ENCODE results near the gene TEX28.
"Not testable (repeated sequence)": the region's sequence is repeated elsewhere in the genome, so short reads cannot be mapped to it uniquely, and the experiment has no call there.

Gene TEX28

DNA sequence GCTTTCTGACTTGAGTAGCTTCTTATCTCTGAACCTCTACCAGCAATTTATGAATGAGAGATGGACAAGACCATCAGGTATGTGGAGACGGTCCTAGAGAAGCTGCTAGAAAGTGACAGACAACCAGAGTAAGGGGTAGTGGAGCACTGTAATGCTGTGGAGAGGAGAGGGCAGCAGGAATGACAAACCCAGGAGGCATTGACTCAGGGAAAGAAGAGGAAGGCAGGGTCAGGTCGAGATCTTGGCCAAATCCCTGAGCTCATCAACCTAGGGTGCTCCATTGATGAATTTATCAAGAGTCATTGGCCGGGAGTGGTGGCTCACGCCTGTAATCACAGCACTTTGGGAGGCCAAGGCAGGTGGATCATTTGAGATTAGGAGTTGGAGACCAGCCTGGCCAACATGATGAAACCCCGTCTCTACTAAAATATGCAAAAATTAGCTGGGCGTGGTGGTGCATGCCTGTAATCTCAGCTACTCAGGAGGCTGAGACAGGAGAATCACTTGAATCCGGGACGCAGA is 54.9 kb downstream of the TEX28 start:
- DNase-seq, result not testable (repeated sequence)

- DNase-seq, result not testable (repeated sequence)
Observed at GRCh38 chrX:154238939-154239559, 55.9 kb downstream of the TEX28 start.

- not testable (repeated sequence) for DNase-seq
Observed at GRCh38 chrX:154233620-154234019, 61.3 kb downstream of the TEX28 start.

DNA sequence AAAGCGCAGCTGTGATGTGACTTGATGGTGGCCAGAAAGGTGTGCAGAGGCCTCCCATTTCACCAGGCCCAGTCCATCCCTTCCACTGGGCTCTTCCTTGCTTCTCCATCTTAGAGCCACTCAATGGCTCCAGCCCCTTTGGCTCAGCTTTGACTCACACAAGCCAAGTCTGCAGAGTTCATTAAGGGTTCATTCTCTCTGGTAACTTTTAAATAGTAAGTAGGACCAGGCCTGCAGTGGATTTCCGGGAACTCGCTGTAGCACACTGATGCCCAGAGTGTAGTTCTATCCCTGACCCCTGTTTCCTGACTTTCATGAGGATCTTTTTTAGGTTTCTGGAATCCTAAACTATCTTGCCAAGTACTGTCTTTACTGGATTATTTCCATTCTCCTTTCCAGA is 63.5 kb downstream of the TEX28 start:
- not testable (repeated sequence) for DNase-seq

GRCh38 chrX:154226706-154227105 is 68.2 kb downstream of the TEX28 start:
- DNase-seq, result not testable (repeated sequence)

GRCh38 chrX:154225292-154225691 is 69.6 kb downstream of the TEX28 start:
- not testable (repeated sequence) for DNase-seq

Data from inflammatory macrophage (primary cell).